Measurements from ENCODE around the gene ZNF132.
"Not testable (repeated sequence)": the region's sequence is repeated elsewhere in the genome, so short reads cannot be mapped to it uniquely, and the experiment has no call there.

Gene ZNF132

GRCh38 chr19:58406818-58407657 lies 32.9 kb downstream of the ZNF132 start:
- no peak for DNase-seq

GRCh38 chr19:58403920-58404478 lies 36.0 kb downstream of the ZNF132 start:
- not testable (repeated sequence) for DNase-seq

- DNase-seq: no peak
Observed at GRCh38 chr19:58401840-58402421, 38.0 kb downstream of the ZNF132 start.

- DNase-seq: peak; percentile 96 to 99
Observed at GRCh38 chr19:58400916-58401839, 38.8 kb downstream of the ZNF132 start.

- peak in 1 of 2 experiments; percentile 68 for DNase-seq
Observed at GRCh38 chr19:58400316-58400915, 39.5 kb downstream of the ZNF132 start.

- no peak for DNase-seq
Observed at GRCh38 chr19:58399903-58400302, 40.0 kb downstream of the ZNF132 start.

GRCh38 chr19:58398545-58398944 lies 41.4 kb downstream of the ZNF132 start:
- DNase-seq: no peak

- DNase-seq: no peak
Observed at GRCh38 chr19:58398087-58398486, 41.9 kb downstream of the ZNF132 start.

GRCh38 chr19:58397533-58398037 lies 42.4 kb downstream of the ZNF132 start:
- no peak for DNase-seq

- no peak for DNase-seq
Observed at GRCh38 chr19:58396691-58397532, 43.0 kb downstream of the ZNF132 start.

GRCh38 chr19:58395979-58396627 lies 43.9 kb downstream of the ZNF132 start:
- no peak for DNase-seq

- no peak for DNase-seq
Observed at GRCh38 chr19:58395220-58395978, 44.6 kb downstream of the ZNF132 start, which contains the start of gene RNF225. Gene RNF225, plus strand, starts transcription at chr19:58395656. Its CDS starts 434 bp downstream, at chr19:58396090.

- DNase-seq: no peak
Observed at GRCh38 chr19:58394821-58395219, 45.1 kb downstream of the ZNF132 start.

GRCh38 chr19:58393725-58394033 lies 46.3 kb downstream of the ZNF132 start:
- no peak for DNase-seq

GRCh38 chr19:58392945-58393724 lies 46.8 kb downstream of the ZNF132 start:
- DNase-seq: no peak

- no peak for DNase-seq
Observed at GRCh38 chr19:58388175-58388526, 51.8 kb downstream of the ZNF132 start.

- no peak for DNase-seq
Observed at GRCh38 chr19:58387338-58388174, 52.4 kb downstream of the ZNF132 start.
